ENCODE measurements around the gene TPK1. TPM values are rescaled to one million over a fixed set of nuclear protein-coding genes. Genes with fewer than 3 reads are reported as not detected.
"Not testable (repeated sequence)": the region's sequence is repeated elsewhere in the genome, so short reads cannot be mapped to it uniquely, and the experiment has no call there.

The TPK1 gene
- total RNA-seq, 2 donors from 2014 or later, result 26.2 to 31.3 TPM

- H3K9me3 Mint-ChIP-seq, result no peaks in the 10 kb centered on the region
- H3K4me3 Mint-ChIP-seq, result peak overlapping the region; percentile 67 to 71
- peak overlapping the region; percentile 99 for H3K27ac Mint-ChIP-seq
- peaks cover 63% of the 10 kb centered on the region for H3K4me1 Mint-ChIP-seq (ENCODE audit: low read depth)
- ATAC-seq (replicated peaks in 1 of 2) (peak; percentile 28 to 37), DNase-seq (peak; percentile 46 to 50)
- no peaks in the 10 kb centered on the region for H3K27me3 Mint-ChIP-seq (ENCODE audit: low read depth)
- H3K36me3 Mint-ChIP-seq (ENCODE audit: insufficient read depth in 2 of 2), result peaks cover 2 to 3% of the 10 kb centered on the region in 2 donors
Observed at GRCh38 chr7:144818511-144818910, 17.3 kb downstream of the TPK1 start.

- H3K36me3 Mint-ChIP-seq (ENCODE audit: insufficient read depth in 2 of 2), result peaks cover 2 to 3% of the 10 kb centered on the region in 2 donors
- ATAC-seq (replicated peaks in 1 of 2) (no peak), DNase-seq (no peak)
- H3K9me3 Mint-ChIP-seq, result no peaks in the 10 kb centered on the region
- H3K4me3 Mint-ChIP-seq, result no peak overlapping the region
- H3K4me1 Mint-ChIP-seq (ENCODE audit: low read depth), result peaks cover 63% of the 10 kb centered on the region
- no peaks in the 10 kb centered on the region for H3K27me3 Mint-ChIP-seq (ENCODE audit: low read depth)
- H3K27ac Mint-ChIP-seq, result no peak overlapping the region
Observed at GRCh38 chr7:144817001-144817400, 18.9 kb downstream of the TPK1 start.

- H3K4me1 Mint-ChIP-seq (ENCODE audit: low read depth), result peaks cover 59% of the 10 kb centered on the region
- H3K4me3 Mint-ChIP-seq, result no peak overlapping the region
Observed at GRCh38 chr7:144814299-144814698, 21.6 kb downstream of the TPK1 start.

GRCh38 chr7:144812379-144813283 lies 23.2 kb downstream of the TPK1 start:
- H3K4me3 Mint-ChIP-seq, result peak overlapping the region; percentile 69 to 85
- DNase-seq, result peak; percentile 36 to 45
- no peaks in the 10 kb centered on the region for H3K9me3 Mint-ChIP-seq
- peak overlapping the region; percentile 99 for H3K27ac Mint-ChIP-seq
- H3K27me3 Mint-ChIP-seq (ENCODE audit: low read depth), result no peaks in the 10 kb centered on the region
- peak; percentile 89 to 93 for ATAC-seq (replicated peaks in 1 of 2)
- peaks cover 59% of the 10 kb centered on the region for H3K4me1 Mint-ChIP-seq (ENCODE audit: low read depth)
- H3K36me3 Mint-ChIP-seq (ENCODE audit: insufficient read depth in 2 of 2), result peaks cover 0 to 4% of the 10 kb centered on the region in 2 donors

More at GRCh38 chr7:144814299-144814698, 21.6 kb downstream of the TPK1 start:
- Mint-ChIP-seq H3K9me3 (no peaks in the 10 kb centered on the region), H3K36me3 (ENCODE audit: insufficient read depth in 2 of 2) (peaks cover 2 to 5% of the 10 kb centered on the region in 2 donors), H3K27me3 (ENCODE audit: low read depth) (no peaks in the 10 kb centered on the region), H3K27ac (no peak overlapping the region)
- DNase-seq, result no peak
- ATAC-seq (replicated peaks in 1 of 2), result no peak

- H3K4me3 Mint-ChIP-seq, result no peak overlapping the region
- ATAC-seq (replicated peaks in 1 of 2), result no peak
- DNase-seq, result no peak
- peaks cover 2 to 15% of the 10 kb centered on the region in 2 donors for H3K36me3 Mint-ChIP-seq (ENCODE audit: insufficient read depth in 2 of 2)
- no peak overlapping the region for H3K27ac Mint-ChIP-seq
- H3K9me3 Mint-ChIP-seq, result no peaks in the 10 kb centered on the region
- H3K27me3 Mint-ChIP-seq (ENCODE audit: low read depth), result no peaks in the 10 kb centered on the region
- peaks cover 59% of the 10 kb centered on the region for H3K4me1 Mint-ChIP-seq (ENCODE audit: low read depth)
Observed at GRCh38 chr7:144805627-144806239, 30.1 kb downstream of the TPK1 start.

- peak in 1 of 2 donors; percentile 50 for ATAC-seq (replicated peaks in 1 of 2)
- H3K27me3 Mint-ChIP-seq (ENCODE audit: low read depth); DNase-seq: not testable (repeated sequence)
- H3K27ac Mint-ChIP-seq, result peak overlapping the region; percentile 7
- H3K4me3 Mint-ChIP-seq, result peak overlapping the region in 1 of 2 donors; percentile 21
- peaks cover 44% of the 10 kb centered on the region for H3K4me1 Mint-ChIP-seq (ENCODE audit: low read depth)
- H3K36me3 Mint-ChIP-seq (ENCODE audit: insufficient read depth in 2 of 2), result peaks cover 12 to 28% of the 10 kb centered on the region in 2 donors
- peaks cover 8 to 12% of the 10 kb centered on the region in 2 donors for H3K9me3 Mint-ChIP-seq
Observed at GRCh38 chr7:144800678-144801436, 35.0 kb downstream of the TPK1 start.

GRCh38 chr7:144796919-144797318 lies 38.9 kb downstream of the TPK1 start:
- Mint-ChIP-seq H3K27ac (no peak overlapping the region), H3K36me3 (ENCODE audit: insufficient read depth in 2 of 2) (peaks cover 10 to 20% of the 10 kb centered on the region in 2 donors), H3K27me3 (ENCODE audit: low read depth) (no peaks in the 10 kb centered on the region)

GRCh38 chr7:144792050-144792449 lies 43.8 kb downstream of the TPK1 start:
- Mint-ChIP-seq H3K4me1 (ENCODE audit: low read depth) (peaks cover 25% of the 10 kb centered on the region), H3K9me3 (no peaks in the 10 kb centered on the region), H3K4me3 (no peak overlapping the region), H3K27me3 (ENCODE audit: low read depth) (no peaks in the 10 kb centered on the region), H3K27ac (no peak overlapping the region), H3K36me3 (ENCODE audit: insufficient read depth in 2 of 2) (peaks cover 0 to 2% of the 10 kb centered on the region in 2 donors)
- DNase-seq (no peak), ATAC-seq (replicated peaks in 1 of 2) (no peak)

More at GRCh38 chr7:144796919-144797318, 38.9 kb downstream of the TPK1 start:
- ATAC-seq (replicated peaks in 1 of 2) (no peak), DNase-seq (no peak)
- Mint-ChIP-seq H3K9me3 (peaks cover 8 to 12% of the 10 kb centered on the region in 2 donors), H3K4me1 (ENCODE audit: low read depth) (peaks cover 29% of the 10 kb centered on the region), H3K4me3 (no peak overlapping the region)

- DNase-seq (no peak), ATAC-seq (replicated peaks in 1 of 2) (peak in 1 of 2 donors; percentile 25)
- no peaks in the 10 kb centered on the region for H3K9me3 Mint-ChIP-seq
- peaks cover 31% of the 10 kb centered on the region for H3K4me1 Mint-ChIP-seq (ENCODE audit: low read depth)
- no peaks in the 10 kb centered on the region for H3K36me3 Mint-ChIP-seq (ENCODE audit: insufficient read depth in 2 of 2)
- H3K27ac Mint-ChIP-seq, result peak overlapping the region; percentile 11
- no peaks in the 10 kb centered on the region for H3K27me3 Mint-ChIP-seq (ENCODE audit: low read depth)
- H3K4me3 Mint-ChIP-seq, result no peak overlapping the region
Observed at GRCh38 chr7:144791488-144791887, 44.4 kb downstream of the TPK1 start.

GRCh38 chr7:144787127-144787526 lies 48.7 kb downstream of the TPK1 start:
- Mint-ChIP-seq H3K4me3 (no peak overlapping the region), H3K9me3 (no peaks in the 10 kb centered on the region), H3K27me3 (ENCODE audit: low read depth) (no peaks in the 10 kb centered on the region), H3K27ac (no peak overlapping the region), H3K36me3 (ENCODE audit: insufficient read depth in 2 of 2) (no peaks in the 10 kb centered on the region), H3K4me1 (ENCODE audit: low read depth) (peaks cover 26% of the 10 kb centered on the region)
- DNase-seq, result no peak
- no peak for ATAC-seq (replicated peaks in 1 of 2)

GRCh38 chr7:144786522-144786921 lies 49.3 kb downstream of the TPK1 start:
- Mint-ChIP-seq H3K4me3 (no peak overlapping the region), H3K9me3 (no peaks in the 10 kb centered on the region), H3K4me1 (ENCODE audit: low read depth) (peaks cover 26% of the 10 kb centered on the region), H3K36me3 (ENCODE audit: insufficient read depth in 2 of 2) (no peaks in the 10 kb centered on the region), H3K27ac (peak overlapping the region; percentile 57), H3K27me3 (ENCODE audit: low read depth) (no peaks in the 10 kb centered on the region)
- ATAC-seq (replicated peaks in 1 of 2) (peak; percentile 55 to 57), DNase-seq (peak in 1 of 2 donors; percentile 13)

GRCh38 chr7:144786079-144786478 lies 49.8 kb downstream of the TPK1 start:
- no peaks in the 10 kb centered on the region for H3K27me3 Mint-ChIP-seq (ENCODE audit: low read depth)
- no peaks in the 10 kb centered on the region for H3K9me3 Mint-ChIP-seq
- H3K36me3 Mint-ChIP-seq (ENCODE audit: insufficient read depth in 2 of 2), result no peaks in the 10 kb centered on the region
- DNase-seq, result no peak
- no peak overlapping the region for H3K4me3 Mint-ChIP-seq
- no peak for ATAC-seq (replicated peaks in 1 of 2)
- H3K4me1 Mint-ChIP-seq (ENCODE audit: low read depth), result peaks cover 21% of the 10 kb centered on the region
- no peak overlapping the region for H3K27ac Mint-ChIP-seq

- Mint-ChIP-seq H3K27me3 (ENCODE audit: low read depth) (no peaks in the 10 kb centered on the region), H3K27ac (no peak overlapping the region), H3K4me1 (ENCODE audit: low read depth) (peaks cover 16% of the 10 kb centered on the region), H3K4me3 (no peak overlapping the region), H3K9me3 (no peaks in the 10 kb centered on the region), H3K36me3 (ENCODE audit: insufficient read depth in 2 of 2) (no peaks in the 10 kb centered on the region)
- ATAC-seq (replicated peaks in 1 of 2) (no peak), DNase-seq (no peak)
Observed at GRCh38 chr7:144785521-144785920, 50.3 kb downstream of the TPK1 start.

Data from activated T-cell treated with anti-CD3 and anti-CD28 coated beads, Interleukin-2, amount 50 U/mL, for 72 hours (primary cell).